HepG2 (cell line): ENCODE measurements around the gene NACC2.
A peak's percentile ranks its signal among the peaks of the same experiment; 100 is the strongest.

Source experiments
- CEBPB ChIP-seq: IDR thresholded peaks from 2 replicates; pipeline ENCODE4 v1.6.1; 2011; ENCODE audit warnings: low read depth, low read length, improper control_type of control experiment, borderline replicate concordance
- FOSL2 ChIP-seq: sonication (generic); formaldehyde crosslinking; IDR thresholded peaks from 2 replicates; pipeline ENCODE4 v1.4.0; 2020; ENCODE audit warnings: missing genetic modification reagents
- NBN ChIP-seq: fragments of 450-650 bp; conservative IDR thresholded peaks from 2 replicates; pipeline ENCODE4 v1.6.1; 2017
- POLR2A ChIP-seq, 2 experiments: IDR thresholded peaks; 2 replicates each; pipeline ENCODE4 v1.6.1; 2011; ENCODE audit warnings: low read depth in 2 of 2, low read length in 2 of 2, mild to moderate bottlenecking in 1 of 2, moderate library complexity in 1 of 2; ENCODE audit not compliant: insufficient read depth in 1 of 2
- SPEN ChIP-seq: sonication (generic); formaldehyde crosslinking; IDR thresholded peaks from 2 replicates; pipeline ENCODE4 v1.5.1; 2020; ENCODE audit warnings: low read depth, mild to moderate bottlenecking, missing genetic modification reagents
- TCF12 ChIP-seq, 2 experiments: fragments of 450-650 bp in 1 of 2; sonication (generic) in 1 of 2; formaldehyde crosslinking in 1 of 2; IDR thresholded peaks; 2 replicates each; pipeline versions ENCODE4 v1.6.1 to v1.8.0; 2017 to 2022; ENCODE audit warnings: antibody characterized with exemption in 1 of 2, mild to moderate bottlenecking in 1 of 2, missing genetic modification reagents in 1 of 2, moderate library complexity in 1 of 2
- TGIF2 ChIP-seq: IDR thresholded peaks from 2 replicates; pipeline ENCODE4 v1.6.1; 2016; ENCODE audit warnings: control low read depth, missing compliant biosample characterization
- ZNF24 ChIP-seq: fragments of 450-650 bp; IDR thresholded peaks from 2 replicates; pipeline ENCODE4 v1.6.1; 2017; ENCODE audit warnings: antibody characterized with exemption, mild to moderate bottlenecking
- ZNF562 ChIP-seq: sonication (generic); formaldehyde crosslinking; IDR thresholded peaks from 2 replicates; pipeline ENCODE4 v1.8.0; 2022; ENCODE audit warnings: missing genetic modification reagents, borderline replicate concordance
- ZNF713 ChIP-seq: sonication (generic); formaldehyde crosslinking; IDR thresholded peaks from 2 replicates; pipeline ENCODE4 v1.4.0; 2020; ENCODE audit warnings: mild to moderate bottlenecking, missing genetic modification reagents
- TF ChIP-seq, protein P1 (sequence below), 2 experiments: IDR thresholded peaks; 2 replicates each; pipeline ENCODE4 v1.6.1; 2011 to 2012; ENCODE audit warnings: low read length in 2 of 2, borderline replicate concordance in 1 of 2, low read depth in 1 of 2, mild to moderate bottlenecking in 1 of 2, moderate library complexity in 1 of 2
- TF ChIP-seq, protein P2 (sequence below): sonication (generic); formaldehyde crosslinking; IDR thresholded peaks from 2 replicates; pipeline ENCODE4 v1.5.0; 2020; ENCODE audit warnings: mild to moderate bottlenecking, missing genetic modification reagents, moderate library complexity
- TF ChIP-seq, protein P3 (sequence below): sonication (generic); formaldehyde crosslinking; IDR thresholded peaks from 2 replicates; pipeline ENCODE4 v1.4.0; 2020; ENCODE audit warnings: missing genetic modification reagents
- TF ChIP-seq, protein P4 (sequence below): sonication (generic); formaldehyde crosslinking; IDR thresholded peaks from 2 replicates; pipeline ENCODE4 v1.4.0; 2020; ENCODE audit warnings: missing genetic modification reagents, borderline replicate concordance

DNA sequence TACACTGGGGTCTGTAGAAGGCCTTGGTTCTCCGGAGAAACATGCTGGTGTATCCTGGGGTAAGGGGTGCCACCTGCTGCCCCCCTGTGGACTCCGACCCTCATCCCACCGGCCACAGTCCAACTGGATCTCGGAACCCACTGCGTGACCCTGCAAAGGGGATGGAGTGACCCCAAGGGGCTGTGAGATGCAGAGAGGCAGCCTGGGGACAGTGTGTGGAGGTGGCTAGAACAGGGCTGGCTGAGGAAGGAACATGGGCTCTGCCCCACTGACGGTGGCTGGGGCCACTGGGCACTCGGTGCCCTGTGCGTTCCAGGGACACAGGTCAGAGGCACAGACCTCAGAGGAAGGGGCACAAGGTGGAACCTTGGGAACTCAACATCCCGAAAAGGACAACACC, 2.3 kb downstream of the NACC2 start:
- no peak for TF ChIP-seq ZNF24
- TF ChIP-seq NBN: no peak
- TF ChIP-seq TGIF2 (CRISPR knock-in tag): no peak
- TF ChIP-seq, protein P1, sequence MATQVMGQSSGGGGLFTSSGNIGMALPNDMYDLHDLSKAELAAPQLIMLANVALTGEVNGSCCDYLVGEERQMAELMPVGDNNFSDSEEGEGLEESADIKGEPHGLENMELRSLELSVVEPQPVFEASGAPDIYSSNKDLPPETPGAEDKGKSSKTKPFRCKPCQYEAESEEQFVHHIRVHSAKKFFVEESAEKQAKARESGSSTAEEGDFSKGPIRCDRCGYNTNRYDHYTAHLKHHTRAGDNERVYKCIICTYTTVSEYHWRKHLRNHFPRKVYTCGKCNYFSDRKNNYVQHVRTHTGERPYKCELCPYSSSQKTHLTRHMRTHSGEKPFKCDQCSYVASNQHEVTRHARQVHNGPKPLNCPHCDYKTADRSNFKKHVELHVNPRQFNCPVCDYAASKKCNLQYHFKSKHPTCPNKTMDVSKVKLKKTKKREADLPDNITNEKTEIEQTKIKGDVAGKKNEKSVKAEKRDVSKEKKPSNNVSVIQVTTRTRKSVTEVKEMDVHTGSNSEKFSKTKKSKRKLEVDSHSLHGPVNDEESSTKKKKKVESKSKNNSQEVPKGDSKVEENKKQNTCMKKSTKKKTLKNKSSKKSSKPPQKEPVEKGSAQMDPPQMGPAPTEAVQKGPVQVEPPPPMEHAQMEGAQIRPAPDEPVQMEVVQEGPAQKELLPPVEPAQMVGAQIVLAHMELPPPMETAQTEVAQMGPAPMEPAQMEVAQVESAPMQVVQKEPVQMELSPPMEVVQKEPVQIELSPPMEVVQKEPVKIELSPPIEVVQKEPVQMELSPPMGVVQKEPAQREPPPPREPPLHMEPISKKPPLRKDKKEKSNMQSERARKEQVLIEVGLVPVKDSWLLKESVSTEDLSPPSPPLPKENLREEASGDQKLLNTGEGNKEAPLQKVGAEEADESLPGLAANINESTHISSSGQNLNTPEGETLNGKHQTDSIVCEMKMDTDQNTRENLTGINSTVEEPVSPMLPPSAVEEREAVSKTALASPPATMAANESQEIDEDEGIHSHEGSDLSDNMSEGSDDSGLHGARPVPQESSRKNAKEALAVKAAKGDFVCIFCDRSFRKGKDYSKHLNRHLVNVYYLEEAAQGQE (IDR thresholded peaks at IDR 0.05; ENCODE audit: borderline replicate concordance in 1 of 2, low read depth in 1 of 2, low read length in 2 of 2): no peak
- no peak for TF ChIP-seq SPEN (CRISPR knock-in tag)
- no peak for TF ChIP-seq ZNF562 (CRISPR knock-in tag)
- no peak for TF ChIP-seq TCF12 (IDR thresholded peaks at IDR 0.05)
- TF ChIP-seq TCF12 (CRISPR knock-in tag; IDR thresholded peaks at IDR 0.05): no peak
- TF ChIP-seq, protein P2, sequence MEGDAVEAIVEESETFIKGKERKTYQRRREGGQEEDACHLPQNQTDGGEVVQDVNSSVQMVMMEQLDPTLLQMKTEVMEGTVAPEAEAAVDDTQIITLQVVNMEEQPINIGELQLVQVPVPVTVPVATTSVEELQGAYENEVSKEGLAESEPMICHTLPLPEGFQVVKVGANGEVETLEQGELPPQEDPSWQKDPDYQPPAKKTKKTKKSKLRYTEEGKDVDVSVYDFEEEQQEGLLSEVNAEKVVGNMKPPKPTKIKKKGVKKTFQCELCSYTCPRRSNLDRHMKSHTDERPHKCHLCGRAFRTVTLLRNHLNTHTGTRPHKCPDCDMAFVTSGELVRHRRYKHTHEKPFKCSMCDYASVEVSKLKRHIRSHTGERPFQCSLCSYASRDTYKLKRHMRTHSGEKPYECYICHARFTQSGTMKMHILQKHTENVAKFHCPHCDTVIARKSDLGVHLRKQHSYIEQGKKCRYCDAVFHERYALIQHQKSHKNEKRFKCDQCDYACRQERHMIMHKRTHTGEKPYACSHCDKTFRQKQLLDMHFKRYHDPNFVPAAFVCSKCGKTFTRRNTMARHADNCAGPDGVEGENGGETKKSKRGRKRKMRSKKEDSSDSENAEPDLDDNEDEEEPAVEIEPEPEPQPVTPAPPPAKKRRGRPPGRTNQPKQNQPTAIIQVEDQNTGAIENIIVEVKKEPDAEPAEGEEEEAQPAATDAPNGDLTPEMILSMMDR (CRISPR knock-in tag): peak; percentile 29
- no peak for TF ChIP-seq CEBPB
- TF ChIP-seq POLR2A (IDR thresholded peaks at IDR 0.05; ENCODE audit: insufficient read depth in 1 of 2, low read depth in 2 of 2, low read length in 2 of 2): no peak
- TF ChIP-seq FOSL2 (CRISPR knock-in tag): no peak
- TF ChIP-seq, protein P3, sequence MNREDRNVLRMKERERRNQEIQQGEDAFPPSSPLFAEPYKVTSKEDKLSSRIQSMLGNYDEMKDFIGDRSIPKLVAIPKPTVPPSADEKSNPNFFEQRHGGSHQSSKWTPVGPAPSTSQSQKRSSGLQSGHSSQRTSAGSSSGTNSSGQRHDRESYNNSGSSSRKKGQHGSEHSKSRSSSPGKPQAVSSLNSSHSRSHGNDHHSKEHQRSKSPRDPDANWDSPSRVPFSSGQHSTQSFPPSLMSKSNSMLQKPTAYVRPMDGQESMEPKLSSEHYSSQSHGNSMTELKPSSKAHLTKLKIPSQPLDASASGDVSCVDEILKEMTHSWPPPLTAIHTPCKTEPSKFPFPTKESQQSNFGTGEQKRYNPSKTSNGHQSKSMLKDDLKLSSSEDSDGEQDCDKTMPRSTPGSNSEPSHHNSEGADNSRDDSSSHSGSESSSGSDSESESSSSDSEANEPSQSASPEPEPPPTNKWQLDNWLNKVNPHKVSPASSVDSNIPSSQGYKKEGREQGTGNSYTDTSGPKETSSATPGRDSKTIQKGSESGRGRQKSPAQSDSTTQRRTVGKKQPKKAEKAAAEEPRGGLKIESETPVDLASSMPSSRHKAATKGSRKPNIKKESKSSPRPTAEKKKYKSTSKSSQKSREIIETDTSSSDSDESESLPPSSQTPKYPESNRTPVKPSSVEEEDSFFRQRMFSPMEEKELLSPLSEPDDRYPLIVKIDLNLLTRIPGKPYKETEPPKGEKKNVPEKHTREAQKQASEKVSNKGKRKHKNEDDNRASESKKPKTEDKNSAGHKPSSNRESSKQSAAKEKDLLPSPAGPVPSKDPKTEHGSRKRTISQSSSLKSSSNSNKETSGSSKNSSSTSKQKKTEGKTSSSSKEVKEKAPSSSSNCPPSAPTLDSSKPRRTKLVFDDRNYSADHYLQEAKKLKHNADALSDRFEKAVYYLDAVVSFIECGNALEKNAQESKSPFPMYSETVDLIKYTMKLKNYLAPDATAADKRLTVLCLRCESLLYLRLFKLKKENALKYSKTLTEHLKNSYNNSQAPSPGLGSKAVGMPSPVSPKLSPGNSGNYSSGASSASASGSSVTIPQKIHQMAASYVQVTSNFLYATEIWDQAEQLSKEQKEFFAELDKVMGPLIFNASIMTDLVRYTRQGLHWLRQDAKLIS (CRISPR knock-in tag): no peak
- no peak for TF ChIP-seq ZNF713 (CRISPR knock-in tag)
- TF ChIP-seq, protein P4, sequence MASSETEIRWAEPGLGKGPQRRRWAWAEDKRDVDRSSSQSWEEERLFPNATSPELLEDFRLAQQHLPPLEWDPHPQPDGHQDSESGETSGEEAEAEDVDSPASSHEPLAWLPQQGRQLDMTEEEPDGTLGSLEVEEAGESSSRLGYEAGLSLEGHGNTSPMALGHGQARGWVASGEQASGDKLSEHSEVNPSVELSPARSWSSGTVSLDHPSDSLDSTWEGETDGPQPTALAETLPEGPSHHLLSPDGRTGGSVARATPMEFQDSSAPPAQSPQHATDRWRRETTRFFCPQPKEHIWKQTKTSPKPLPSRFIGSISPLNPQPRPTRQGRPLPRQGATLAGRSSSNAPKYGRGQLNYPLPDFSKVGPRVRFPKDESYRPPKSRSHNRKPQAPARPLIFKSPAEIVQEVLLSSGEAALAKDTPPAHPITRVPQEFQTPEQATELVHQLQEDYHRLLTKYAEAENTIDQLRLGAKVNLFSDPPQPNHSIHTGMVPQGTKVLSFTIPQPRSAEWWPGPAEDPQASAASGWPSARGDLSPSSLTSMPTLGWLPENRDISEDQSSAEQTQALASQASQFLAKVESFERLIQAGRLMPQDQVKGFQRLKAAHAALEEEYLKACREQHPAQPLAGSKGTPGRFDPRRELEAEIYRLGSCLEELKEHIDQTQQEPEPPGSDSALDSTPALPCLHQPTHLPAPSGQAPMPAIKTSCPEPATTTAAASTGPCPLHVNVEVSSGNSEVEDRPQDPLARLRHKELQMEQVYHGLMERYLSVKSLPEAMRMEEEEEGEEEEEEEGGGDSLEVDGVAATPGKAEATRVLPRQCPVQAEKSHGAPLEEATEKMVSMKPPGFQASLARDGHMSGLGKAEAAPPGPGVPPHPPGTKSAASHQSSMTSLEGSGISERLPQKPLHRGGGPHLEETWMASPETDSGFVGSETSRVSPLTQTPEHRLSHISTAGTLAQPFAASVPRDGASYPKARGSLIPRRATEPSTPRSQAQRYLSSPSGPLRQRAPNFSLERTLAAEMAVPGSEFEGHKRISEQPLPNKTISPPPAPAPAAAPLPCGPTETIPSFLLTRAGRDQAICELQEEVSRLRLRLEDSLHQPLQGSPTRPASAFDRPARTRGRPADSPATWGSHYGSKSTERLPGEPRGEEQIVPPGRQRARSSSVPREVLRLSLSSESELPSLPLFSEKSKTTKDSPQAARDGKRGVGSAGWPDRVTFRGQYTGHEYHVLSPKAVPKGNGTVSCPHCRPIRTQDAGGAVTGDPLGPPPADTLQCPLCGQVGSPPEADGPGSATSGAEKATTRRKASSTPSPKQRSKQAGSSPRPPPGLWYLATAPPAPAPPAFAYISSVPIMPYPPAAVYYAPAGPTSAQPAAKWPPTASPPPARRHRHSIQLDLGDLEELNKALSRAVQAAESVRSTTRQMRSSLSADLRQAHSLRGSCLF (CRISPR knock-in tag): no peak
